ENCODE results near the gene SH2D6.

- TF ChIP-seq CTCF (IDR thresholded peaks at IDR 0.05; ENCODE audit: poor library complexity, severe bottlenecking) = no peak
- no peak for TF ChIP-seq POLR2AphosphoS5 (IDR thresholded peaks at IDR 0.05)
Observed at GRCh38 chr2:85390941-85391669, 27.4 kb upstream of the SH2D6 start.
